Astrocyte (in vitro differentiated cells and primary cell): ENCODE data around the gene OPCML.

Source experiments
- CTCF ChIP-seq: IDR thresholded peaks from 2 replicates; pipeline ENCODE4 v1.5.1; 2011; ENCODE audit warnings: low read depth, mild to moderate bottlenecking, inconsistent platforms, low read length, moderate library complexity; ENCODE audit not compliant: insufficient read depth
- EZH2 ChIP-seq: IDR thresholded peaks from 2 replicates; pipeline ENCODE4 v1.6.1; 2012; ENCODE audit warnings: mild to moderate bottlenecking, low read length, inconsistent platforms; ENCODE audit not compliant: insufficient read depth

- TF ChIP-seq CTCF (no peak), EZH2 (no peak)
Observed at GRCh38 chr11:132824642-132825041, 707.7 kb downstream of the OPCML start.
